Astrocyte (in vitro differentiated cells and primary cell): ENCODE measurements around the gene NLRP9.

Source experiments
- EZH2 ChIP-seq: IDR thresholded peaks from 2 replicates; pipeline ENCODE4 v1.6.1; 2012; ENCODE audit warnings: mild to moderate bottlenecking, low read length, inconsistent platforms; ENCODE audit not compliant: insufficient read depth
- TF ChIP-seq, protein P1 (sequence below): IDR thresholded peaks from 2 replicates; pipeline ENCODE4 v1.5.1; 2011; ENCODE audit warnings: low read depth, mild to moderate bottlenecking, inconsistent platforms, low read length, moderate library complexity; ENCODE audit not compliant: insufficient read depth

DNA sequence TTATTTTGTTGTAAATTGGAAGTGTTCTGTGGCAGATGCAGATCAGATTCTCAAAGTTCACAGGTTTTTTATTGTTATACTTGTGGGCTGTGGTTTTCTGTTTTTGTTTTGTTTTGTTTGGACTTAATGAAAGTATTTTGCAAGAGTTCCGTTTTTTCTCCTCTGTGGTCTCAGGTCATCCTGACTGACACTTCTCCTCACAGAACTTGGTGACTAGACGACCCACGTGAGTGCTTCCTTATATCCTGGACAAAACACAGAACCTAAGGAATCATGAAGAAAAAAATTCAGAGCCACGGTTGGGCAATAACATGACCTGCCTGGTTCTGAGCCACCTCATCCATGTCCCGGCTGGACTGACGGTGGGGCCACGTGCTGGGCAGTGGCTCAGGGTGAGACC lies 28.3 kb upstream of the NLRP9 start:
- TF ChIP-seq, protein P1, sequence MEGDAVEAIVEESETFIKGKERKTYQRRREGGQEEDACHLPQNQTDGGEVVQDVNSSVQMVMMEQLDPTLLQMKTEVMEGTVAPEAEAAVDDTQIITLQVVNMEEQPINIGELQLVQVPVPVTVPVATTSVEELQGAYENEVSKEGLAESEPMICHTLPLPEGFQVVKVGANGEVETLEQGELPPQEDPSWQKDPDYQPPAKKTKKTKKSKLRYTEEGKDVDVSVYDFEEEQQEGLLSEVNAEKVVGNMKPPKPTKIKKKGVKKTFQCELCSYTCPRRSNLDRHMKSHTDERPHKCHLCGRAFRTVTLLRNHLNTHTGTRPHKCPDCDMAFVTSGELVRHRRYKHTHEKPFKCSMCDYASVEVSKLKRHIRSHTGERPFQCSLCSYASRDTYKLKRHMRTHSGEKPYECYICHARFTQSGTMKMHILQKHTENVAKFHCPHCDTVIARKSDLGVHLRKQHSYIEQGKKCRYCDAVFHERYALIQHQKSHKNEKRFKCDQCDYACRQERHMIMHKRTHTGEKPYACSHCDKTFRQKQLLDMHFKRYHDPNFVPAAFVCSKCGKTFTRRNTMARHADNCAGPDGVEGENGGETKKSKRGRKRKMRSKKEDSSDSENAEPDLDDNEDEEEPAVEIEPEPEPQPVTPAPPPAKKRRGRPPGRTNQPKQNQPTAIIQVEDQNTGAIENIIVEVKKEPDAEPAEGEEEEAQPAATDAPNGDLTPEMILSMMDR, result no peak
- TF ChIP-seq EZH2, result no peak
